ENCODE results near the gene RSBN1L.

GRCh38 chr7:77778535-77778934 is 82.3 kb downstream of the RSBN1L start:
- no peak for TF ChIP-seq CTCF (IDR thresholded peaks at IDR 0.05; ENCODE audit: extremely low read depth in 1 of 2, insufficient read depth in 1 of 2, low read depth in 1 of 2, low read length in 2 of 2)
- no peak for TF ChIP-seq POLR2A (IDR thresholded peaks at IDR 0.05; ENCODE audit: low read depth, low read length)
- no peak for TF ChIP-seq JUN (IDR thresholded peaks at IDR 0.05; ENCODE audit: borderline replicate concordance, insufficient read depth, insufficient read length, low read depth)
- no peak for TF ChIP-seq EZH2 (IDR thresholded peaks at IDR 0.05; ENCODE audit: borderline replicate concordance, low read depth, low read length, severe bottlenecking)
- TF ChIP-seq POLR2AphosphoS5 (IDR thresholded peaks at IDR 0.05; ENCODE audit: insufficient read depth, low read depth, low read length): no peak
- TF ChIP-seq MAX (IDR thresholded peaks at IDR 0.05; ENCODE audit: insufficient read depth, insufficient read length): no peak
- no peak for TF ChIP-seq MYC (IDR thresholded peaks at IDR 0.05; ENCODE audit: low read depth, low read length)
- no peak for TF ChIP-seq GATA2 (IDR thresholded peaks at IDR 0.05; ENCODE audit: insufficient read depth, insufficient read length, low read depth, low read length)
